GF-D8 (cell line): Measurements from ENCODE around the gene FAM13A.

Experiments
- DNase-seq: peaks from one replicate; lab custom pipeline; 2025; lab: John Stamatoyannopoulos, UW

FAM13A gene

DNA sequence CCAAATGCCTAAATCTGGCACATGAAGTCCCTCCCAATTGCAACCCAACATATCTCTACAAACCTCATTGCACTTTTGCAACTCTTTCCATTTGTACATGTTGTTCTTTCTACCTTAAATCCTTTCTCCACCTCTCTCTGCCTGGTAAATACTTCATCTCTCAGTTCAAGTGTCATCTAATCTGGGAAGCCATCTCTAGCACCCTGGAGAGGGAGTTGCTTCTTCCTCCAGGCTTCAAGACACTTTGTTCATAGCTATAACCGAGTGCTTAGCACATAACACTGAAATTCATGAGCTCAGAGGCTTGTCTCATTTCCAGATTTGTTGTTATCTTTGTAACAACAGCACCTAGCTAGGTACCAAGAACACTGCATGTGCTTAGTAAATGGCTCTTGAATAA, 244.6 kb downstream of the FAM13A start:
- no peak for DNase-seq

DNA sequence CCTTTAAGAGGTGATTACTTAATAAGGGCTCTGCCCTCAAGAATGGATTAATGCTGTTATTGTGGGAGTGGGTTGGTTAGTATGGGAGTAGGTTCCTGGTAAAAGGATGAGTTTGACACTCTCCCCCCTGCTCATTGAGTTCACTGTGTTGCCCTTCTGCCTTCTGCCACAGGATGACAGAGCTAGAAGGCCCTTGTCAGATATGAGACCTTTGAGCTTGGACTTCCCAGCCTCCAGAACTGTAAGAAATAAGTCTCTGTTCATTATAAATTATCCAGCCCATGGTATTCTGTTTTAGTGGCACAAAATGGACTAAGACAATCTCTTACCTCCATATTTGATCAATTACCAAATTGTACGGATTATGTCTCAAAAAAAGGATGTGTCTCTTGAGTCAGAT, 245.1 kb downstream of the FAM13A start:
- no peak for DNase-seq

DNA sequence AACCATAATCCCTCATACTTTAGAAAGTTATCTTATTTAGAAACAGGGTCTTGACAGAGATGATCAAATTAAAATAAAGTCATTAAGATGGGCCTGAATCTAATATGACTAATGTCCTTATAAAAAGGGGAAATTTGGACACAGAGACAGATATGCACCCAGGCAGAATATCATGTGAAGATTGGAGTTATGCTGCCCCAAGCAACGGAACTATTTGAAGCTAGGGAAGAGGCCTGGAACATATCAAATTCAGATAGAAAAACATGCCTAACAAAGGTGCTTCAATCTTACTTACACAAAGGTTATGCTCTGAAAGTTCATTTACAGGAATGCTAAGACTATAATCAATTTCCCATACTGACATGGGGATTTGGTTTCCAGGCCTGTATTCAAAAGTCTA, 246.7 kb downstream of the FAM13A start:
- no peak for DNase-seq

DNA sequence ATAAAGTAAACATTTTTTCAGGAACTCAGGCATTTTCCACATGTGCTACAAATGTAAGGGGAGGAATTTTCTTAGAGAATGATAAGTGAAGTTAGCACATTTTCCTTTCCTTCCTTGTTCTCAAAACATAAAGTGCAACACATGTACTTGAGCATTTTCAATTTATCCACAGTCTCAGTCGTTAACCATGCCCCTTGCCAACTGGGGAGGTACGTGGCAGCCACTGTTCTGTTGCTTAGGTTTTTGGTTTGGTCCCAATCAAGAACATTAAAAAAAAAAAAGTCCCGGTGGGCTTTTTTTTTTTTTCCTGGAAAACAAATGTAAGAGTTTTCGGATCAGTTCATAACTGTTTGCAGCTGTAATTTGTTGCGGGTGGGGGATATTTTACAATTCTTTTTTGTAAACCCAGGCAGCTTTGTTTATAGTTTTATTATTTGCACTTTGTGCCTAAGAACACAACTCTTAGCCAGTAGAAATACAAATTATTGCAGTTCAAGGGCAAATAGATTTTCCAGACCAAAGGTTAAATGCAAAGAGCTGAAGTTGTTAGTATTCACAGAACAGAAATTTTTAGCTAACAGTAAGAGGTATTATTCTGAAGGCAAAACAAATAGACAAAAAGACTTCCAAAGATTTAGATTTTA, 247.3 kb downstream of the FAM13A start:
- DNase-seq: no peak

DNA sequence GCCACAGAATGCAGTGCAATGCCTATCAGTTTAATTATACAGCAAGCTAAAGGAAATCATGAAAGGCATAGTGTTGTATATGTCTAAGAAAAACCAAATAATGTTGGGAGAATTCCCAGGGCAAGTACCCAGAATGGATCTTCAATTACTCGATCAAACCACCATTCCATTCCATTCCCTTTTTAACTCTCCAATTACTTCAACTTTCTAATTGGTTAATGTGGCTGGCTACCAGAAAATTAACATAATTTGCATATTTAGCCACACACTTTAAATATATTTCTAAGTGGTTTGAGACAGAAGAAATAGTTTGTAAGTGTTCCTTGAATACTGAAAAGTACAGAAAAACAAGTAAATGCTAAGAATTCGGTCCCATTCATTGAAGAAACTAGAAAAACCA, 247.9 kb downstream of the FAM13A start:
- no peak for DNase-seq

DNA sequence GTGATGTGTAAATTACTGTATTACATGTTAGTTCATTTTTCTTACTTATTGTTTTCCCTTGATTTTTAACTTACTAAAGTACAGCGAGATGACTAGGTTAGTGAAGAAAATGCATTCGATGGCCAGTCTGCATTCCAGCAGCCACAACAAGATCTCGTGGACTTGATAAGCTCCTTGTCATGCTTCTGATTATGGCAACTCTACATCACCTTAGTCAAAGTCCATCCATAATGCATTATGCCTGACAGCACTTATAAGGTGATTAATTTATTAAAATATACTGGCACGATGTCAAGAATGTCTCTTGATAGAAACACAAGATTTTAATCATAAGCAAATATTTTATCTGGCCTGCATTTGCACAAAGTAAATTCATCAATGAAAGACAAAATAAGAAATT, 249.5 kb downstream of the FAM13A start:
- no peak for DNase-seq

DNA sequence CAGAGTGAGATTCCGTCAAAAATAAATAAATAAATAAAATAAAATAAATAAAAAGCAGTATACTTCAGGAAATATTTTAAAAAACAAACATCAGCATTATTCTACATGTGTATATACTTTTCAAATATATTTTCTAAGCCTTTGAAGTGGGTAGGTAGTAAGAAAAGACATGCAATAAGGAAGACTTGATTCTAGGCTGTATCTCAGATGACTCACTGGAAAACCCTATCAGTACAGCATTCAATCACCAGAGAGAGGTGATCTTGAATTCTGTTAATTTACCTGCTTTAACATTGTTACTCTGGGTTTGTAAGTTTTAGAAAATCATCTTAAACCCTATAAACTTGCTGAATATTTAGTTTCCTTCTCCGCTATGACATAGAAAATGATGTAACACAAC, 252.8 kb downstream of the FAM13A start:
- DNase-seq: no peak

DNA sequence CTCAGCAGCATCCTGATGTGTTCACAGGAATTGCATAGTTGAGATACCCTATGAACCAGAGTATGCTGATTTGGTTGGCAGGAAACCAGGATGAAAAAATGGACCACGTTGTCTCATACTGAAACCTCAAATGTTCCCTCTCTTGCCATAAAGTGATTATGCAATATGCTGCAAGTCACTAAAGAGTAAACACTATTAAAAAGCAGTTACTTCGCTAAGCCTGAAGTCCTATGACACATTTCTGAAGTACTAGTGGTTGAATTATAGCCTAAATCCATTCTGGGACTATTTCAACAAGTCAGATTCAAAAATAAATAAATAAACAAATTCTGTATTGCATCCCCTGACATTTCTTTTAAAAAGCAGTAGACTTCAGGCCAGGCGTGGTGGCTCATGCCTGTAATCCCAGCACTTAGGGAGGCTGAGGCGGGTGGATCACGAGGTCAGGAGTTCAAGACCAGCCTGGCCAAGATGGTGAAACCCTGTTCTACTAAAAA, 253.3 kb downstream of the FAM13A start:
- DNase-seq: peak; percentile 68

DNA sequence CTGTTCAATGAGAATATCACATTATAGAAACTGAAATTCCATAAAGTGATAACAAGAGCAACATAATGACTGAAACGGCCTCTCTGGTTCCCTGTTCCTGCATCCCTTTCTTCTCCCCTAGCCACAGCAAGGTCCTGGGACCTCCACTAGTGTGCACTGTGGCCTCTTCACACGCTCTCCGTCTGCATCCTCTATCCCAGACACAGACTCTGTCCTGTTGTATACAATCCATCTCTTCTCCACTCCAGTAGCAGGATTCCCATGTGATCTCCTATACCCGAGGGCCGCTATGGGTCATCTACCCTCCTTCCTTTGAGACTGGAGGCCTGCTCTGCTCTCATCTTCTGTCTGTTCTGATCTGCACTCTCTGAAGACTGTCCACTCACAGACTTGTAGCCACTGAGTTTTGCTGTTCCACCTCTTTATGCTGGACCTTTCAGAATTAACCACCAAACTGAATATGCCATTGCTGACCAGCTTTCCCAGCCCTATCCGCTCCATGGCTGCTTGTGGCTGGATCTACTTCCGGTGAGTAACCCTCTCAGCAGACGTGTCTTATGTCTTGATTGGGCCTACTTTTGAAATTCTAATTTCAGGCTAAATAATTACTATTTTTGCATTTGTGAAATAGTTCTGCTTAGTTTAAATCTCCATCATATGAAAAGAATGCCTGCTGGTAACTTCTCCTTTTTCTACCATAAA, 254.2 kb downstream of the FAM13A start:
- no peak for DNase-seq

DNA sequence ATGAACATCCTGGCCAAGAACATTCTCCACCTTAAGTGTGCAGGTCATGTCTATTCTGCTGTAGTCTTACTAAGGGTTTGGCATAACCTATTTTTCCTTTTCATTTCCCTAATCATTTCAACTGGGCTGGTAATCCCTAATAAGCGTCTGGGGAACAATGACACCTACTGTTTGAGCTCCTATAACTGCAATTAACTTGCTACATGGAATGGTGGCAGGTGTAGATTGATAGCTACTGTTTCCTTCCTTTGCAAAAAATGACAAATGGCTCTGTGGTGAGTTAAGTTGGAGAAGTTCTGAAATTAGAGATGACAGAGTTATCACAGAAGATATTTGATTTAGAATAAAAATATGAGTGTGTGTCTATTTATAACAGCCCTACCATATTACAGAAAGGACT, 254.8 kb downstream of the FAM13A start:
- DNase-seq: no peak

DNA sequence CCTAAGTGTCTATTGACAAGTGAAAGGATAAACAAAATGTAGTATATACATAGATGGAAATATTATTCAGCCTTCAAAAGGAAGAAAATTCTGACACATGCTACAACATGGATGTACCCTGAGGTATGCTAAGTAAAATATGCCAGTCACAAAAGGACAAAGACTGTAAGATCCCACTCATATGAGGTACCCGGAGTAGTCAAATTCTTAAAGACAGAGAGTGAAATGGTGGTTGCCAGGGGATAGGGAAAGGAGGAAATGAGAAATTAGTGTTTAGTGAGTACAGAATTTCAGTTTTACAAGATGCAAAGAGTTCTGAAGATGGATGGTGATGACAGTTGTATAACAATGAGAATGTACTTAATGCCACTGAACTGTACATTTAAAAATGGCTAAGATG, 257.1 kb downstream of the FAM13A start:
- DNase-seq: no peak

DNA sequence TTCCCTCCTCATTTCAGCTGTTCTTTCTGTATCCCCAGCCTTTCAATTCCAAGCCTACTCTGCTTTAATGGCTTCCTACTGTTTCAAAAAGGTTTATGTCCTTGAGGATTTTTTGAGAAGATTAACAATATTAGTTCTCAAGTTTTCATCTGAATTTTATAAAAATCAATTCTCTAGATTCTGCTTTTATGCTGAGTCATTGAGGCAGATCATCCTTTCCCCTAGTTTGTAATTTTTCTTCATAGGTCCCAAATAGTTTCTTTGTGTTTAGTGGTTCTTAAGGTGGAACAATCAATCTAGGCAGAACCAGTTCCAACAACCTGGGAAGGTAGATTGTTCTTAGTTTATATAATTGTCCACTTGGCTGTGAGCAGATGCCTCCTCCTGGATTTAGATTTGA, 259.3 kb downstream of the FAM13A start:
- no peak for DNase-seq

DNA sequence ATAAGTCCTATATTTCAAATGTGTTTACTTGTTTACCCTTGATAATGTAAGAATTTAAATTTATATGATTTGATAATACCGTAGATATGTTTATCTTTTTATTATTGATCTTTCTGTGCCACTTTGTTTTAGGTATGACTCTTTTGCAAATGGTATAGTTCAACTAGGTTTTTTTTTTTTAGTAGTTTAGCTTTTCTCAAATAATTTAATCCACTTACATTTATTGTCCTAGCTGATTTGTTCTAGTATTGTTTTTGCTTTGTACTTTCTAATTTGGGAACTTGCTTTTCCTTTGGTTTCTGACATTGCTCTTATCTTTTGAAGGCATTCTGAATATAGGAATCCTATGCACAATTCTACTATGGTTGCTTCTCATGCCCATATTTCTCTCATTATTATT, 260.4 kb downstream of the FAM13A start:
- DNase-seq: no peak

DNA sequence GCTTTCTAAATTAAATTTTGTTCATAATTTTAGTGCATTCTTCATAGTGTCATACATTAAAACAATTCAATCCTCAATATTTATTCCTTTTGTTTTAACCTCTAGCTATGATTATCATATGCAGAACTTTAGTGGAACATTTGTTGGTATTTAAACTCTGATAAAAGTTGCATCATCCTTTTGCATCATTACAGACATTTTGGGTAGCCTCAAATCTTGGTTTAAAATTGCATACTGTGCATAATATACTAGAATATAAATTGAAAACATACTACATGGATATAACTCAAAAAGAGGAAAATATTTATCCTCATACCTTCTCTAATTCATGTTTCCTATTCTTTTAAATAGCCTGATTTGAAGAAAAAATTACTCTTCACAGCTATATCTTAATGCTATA, 262.0 kb downstream of the FAM13A start:
- DNase-seq: no peak

DNA sequence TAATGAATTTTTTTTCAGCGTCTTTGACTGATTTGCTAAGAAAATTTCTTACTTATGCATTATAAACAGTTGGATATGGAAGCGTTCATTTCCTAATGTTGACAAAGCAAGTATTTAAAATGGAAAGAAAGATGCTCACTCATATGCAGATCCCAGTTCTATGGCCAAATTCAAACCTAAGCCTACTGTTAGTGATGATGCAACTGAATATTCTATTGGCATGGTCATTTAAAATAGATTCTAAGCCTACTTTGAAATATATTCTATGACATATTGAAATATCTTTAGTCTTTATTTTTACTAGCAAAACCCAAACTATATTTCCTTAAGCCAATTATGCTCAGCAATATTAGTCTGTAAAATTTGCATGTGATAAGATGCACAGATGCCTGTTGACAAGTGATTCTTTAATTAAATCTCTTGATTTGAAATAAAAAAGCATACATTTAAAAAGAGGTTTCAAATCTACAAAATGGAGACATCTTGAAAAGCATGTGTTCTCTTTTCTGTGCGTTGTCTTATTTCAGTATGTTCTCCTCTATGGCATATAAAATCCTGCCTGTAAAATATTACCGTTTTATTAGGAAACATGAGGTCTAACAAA, 262.8 kb downstream of the FAM13A start:
- no peak for DNase-seq

DNA sequence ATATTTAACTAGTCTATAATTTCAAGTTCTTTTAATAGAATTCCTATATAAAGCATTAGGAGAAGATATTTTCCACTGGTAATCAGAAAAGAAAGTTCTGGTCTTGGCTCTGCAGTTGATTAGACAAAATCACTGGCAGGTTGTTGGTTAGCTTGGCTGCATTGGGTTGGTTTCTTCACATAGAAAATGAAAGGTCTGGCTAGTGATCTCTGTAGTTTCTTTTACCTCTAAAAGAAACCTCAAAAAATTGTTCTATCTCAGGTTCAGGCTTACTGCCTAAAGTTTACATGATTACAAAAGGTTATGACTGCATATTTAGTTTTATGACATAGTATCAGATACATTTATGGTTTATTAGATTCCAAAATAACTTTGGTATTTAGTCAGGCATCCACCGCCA, 263.5 kb downstream of the FAM13A start:
- DNase-seq: no peak

DNA sequence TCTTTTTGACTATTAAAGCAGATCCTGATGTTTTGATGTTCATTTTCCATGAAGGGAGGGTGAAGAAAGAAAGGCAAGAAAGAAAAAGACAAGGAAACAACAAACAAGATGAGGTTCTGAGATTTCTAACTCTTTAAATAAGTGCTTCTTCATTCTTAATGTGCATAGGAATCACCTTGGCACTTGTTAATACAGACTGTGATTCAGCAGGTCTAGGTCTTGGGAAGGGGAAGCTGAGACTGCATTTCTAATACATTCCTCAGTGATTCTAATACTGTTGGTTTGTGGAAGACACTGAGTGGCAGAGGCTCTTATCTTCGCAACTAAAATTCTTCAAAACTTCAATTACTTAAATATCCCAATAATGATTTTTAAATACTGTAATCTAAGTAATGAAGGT, 264.2 kb downstream of the FAM13A start:
- no peak for DNase-seq

DNA sequence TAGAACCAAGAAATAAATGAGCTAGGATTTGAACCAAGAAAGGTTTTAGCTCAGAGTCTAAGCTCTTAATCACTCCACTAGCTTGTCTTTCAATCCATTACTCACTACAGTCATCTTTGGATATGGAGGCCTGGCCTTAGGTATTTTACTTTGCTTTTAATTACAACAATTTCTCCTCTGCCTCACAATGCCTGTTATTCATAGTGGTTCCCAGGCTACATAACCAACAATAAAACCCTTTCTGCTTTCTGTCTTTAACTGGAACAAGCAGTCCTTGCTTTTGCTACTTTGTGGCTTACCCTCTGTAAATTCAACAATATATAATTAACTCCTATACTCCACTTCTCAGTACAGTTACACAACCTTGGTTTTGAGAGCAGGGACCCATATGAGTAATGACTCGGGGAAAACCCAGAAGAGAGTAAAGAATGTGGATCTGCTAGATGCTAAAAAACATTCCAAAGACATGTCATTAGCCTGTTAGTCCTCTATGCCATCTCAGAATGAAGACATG, 264.7 kb downstream of the FAM13A start:
- DNase-seq: peak; percentile 5

DNA sequence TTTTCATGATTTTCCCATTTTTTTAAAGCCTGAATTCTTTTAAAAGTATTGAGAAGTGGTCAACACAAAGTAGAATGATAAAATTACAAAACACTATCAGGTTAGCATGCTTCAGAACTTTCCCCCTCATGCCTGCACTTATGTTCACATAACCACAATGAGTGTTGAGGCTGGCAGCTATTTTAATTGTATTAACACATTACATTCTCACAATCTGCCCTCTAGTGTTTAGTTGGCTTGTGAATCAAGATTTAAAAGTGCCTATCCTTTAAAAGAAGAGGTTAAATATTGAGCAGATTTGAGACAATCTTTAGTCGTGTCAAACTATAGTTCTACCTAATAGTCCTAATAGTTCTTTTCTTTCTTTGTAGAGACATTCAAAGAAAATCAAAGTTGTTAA, 265.7 kb downstream of the FAM13A start:
- DNase-seq: no peak

DNA sequence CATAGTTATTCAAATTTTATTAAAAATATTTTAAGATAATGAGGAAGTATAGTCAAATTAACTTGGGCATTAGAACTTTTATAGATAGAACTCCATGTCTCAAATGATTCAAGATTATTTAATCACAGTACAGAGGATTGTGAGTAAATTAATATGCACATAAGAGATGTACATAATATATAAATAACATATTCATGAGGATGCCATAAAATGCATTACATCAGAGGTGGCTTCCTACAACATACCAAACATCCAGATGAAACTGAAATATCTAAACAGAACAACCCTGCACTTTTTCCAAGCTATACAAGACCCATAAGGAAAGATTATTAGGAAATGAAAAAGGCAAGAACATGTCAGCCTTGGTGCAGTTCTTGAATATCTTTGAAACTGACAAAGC, 268.1 kb downstream of the FAM13A start:
- DNase-seq: no peak

DNA sequence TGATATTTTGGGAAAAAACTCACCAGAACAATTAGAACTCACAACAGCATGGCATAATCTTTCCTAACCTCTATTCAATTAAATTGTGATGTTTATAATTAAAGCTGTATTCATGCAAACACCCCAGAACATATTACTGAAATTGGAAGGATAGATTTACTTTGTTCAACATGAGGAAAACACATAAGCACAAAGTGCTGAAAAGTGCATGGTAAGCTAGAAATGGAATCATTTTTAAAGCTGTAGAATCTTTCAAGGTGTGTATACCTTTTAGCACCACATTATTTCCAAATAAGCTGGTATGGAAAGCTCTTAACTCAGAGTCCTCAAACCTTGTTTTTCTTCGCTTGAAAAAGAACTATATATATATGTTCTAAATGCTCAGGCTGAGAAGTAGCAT, 268.6 kb downstream of the FAM13A start:
- no peak for DNase-seq

DNA sequence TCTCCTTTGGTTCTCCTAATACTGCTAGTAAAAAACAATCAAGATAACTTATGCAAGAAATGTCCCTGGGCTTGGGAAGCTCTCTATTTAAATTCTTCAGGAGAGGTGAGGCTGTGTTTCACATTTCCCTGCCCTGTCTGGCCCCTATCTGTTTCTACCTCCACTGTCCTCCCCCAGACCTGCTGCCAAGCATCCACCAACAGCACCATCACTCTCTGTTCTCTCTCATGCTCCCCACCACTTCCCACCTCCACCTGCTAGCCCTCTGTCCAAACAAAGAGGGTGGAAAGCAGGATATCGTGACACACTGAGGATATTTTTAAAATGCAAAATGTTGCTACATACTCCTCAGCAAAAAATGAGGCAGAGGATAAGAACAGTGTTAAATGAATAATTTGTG, 271.0 kb downstream of the FAM13A start:
- no peak for DNase-seq

DNA sequence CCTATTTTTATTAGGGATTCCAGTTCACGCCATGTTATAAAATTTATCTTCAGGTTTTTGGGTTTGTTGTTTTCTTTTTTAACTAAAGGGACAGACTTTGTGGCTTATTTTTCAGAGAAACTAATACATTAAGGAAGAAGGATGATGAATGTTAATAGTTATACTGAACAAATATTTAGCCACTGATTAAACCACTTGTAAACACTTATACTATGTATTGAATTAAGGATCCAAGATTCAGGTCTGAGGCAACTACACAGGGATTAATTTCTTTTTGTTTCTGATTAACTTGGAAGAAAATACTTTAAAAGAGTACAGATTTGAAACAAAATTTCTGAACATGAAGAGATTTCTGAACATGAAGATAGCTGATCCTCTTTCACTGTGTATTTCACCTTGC, 276.6 kb downstream of the FAM13A start:
- DNase-seq: no peak
